Measurements from ENCODE around the gene AHCY. TPM values are rescaled to one million over a fixed set of nuclear protein-coding genes. Genes with fewer than 3 reads are reported as not detected.
"Not testable (repeated sequence)": the region's sequence is repeated elsewhere in the genome, so short reads cannot be mapped to it uniquely, and the experiment has no call there.

AHCY gene
- total and polyA plus RNA-seq, 8 donors, result 41.2 to 122 (median 62.7) TPM

DNA sequence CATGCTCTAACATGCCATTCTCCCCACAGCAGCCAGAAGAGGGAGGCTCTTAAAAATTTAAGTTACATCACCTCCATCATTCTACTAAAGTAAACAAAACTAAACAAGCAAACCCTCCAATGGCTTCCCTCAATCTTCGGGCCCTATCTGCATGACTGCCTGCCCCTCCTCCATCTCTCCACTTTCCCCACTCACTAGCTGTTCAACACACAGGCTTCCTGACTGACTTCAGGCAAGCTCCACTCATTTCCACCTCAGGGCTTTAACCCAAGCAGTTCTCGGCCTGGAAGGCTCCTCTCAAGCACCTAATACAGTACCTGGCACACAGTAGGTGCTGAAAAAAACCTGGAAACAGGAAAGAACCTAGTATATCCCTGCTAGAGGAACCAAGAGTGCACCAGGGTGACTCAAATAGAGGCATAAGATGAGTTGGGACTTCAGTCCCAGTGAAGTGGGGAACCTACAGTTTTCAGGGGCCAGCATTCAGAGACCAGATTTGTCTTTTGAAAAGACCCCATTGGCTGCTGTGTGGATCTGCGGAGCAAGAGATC lies 2.8 kb downstream of the AHCY start:
- Histone ChIP-seq H3K27ac (no peak overlapping the region), H3K4me3 (no peak overlapping the region), H3K36me3 (no peaks in the 10 kb centered on the region), H3K4me1 (peaks cover 0 to 19% (median 10%) of the 10 kb centered on the region in 3 donors), H3K9me3 (no peaks in the 10 kb centered on the region), H3K27me3 (no peaks in the 10 kb centered on the region)
- WGBS, 2 donors, result 66 to 73% methylated on average over 3 of the region's 3 CpGs
- FAIRE-seq (no peak), DNase-seq (no peak), ATAC-seq (no peak)
- no peak for TF ChIP-seq CTCF (IDR thresholded peaks at IDR 0.05)
- intact Hi-C loops (cut with DNase I), result no loop called here

GRCh38 chr20:34299556-34300255 lies 3.4 kb downstream of the AHCY start:
- peaks cover 0 to 19% (median 10%) of the 10 kb centered on the region in 3 donors for H3K4me1 ChIP-seq
- intact Hi-C loops (cut with DNase I), result no loop called here
- DNase-seq, result no peak
- FAIRE-seq, result no peak
- ATAC-seq, result no peak
- WGBS, 2 donors, result 83 to 90% methylated on average over 11 of the region's 11 CpGs
- no peaks in the 10 kb centered on the region for H3K27me3 ChIP-seq
- H3K9me3 ChIP-seq, result no peaks in the 10 kb centered on the region
- no peak for TF ChIP-seq CTCF (IDR thresholded peaks at IDR 0.05)
- H3K36me3 ChIP-seq, result no peaks in the 10 kb centered on the region
- H3K4me3 ChIP-seq, result no peak overlapping the region
- H3K27ac ChIP-seq, result no peak overlapping the region

DNA sequence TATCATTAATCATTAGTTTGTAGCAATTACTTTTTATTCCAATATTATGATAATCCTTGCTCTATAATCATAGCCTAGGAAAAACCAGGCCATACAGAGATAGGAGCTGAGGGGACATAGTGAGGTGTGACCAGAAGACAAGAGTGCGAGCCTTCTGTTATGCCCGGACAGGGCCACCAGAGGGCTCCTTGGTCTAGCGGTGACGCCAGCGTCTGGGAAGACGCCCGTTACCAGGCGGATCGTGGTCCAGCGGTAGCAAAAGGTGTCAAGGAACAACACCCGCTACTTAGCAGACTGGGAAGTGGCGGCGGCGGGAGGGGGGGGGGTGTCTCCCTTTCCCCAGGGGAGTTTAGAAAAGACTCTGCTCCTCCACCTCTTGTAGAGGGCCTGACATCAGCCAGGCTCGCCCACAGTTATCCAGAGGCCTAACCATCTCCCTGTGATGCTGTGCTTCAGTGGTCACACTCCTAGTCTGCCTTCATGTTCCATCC lies 4.8 kb downstream of the AHCY start:
- H3K36me3 ChIP-seq; FAIRE-seq; H3K27me3 ChIP-seq; H3K27ac ChIP-seq; ATAC-seq; H3K9me3 ChIP-seq; intact Hi-C loops (cut with DNase I); DNase-seq; H3K4me3 ChIP-seq: not testable (repeated sequence)
- peaks cover 3 to 24% (median 10%) of the 10 kb centered on the region in 3 donors for H3K4me1 ChIP-seq
- WGBS, 2 donors, result 57% methylated on average over 8 to 10 of the region's 15 CpGs

DNA sequence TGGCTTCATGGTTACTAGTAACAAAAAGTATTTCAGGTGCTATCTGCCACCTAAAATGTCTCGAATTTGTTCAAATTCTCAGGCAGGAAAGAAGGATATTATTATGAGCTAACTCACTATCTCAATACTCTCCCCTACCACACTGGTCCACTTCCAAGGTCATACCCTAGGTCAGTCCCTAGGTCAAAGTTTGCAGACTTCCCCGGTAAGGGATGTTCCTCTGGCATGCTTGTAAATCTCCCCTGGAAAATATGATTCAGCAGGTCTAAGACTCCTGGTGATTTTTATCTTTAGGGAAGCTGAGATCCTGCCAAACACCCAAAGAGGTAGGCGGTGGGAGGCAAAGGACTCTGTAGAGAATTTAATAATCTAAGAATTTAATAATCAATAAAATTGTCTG lies 6.7 kb downstream of the AHCY start:
- 57 to 61% methylated on average over 3 of the region's 3 CpGs for WGBS, 2 donors
- Histone ChIP-seq H3K4me3 (no peak overlapping the region), H3K4me1 (peaks cover 3 to 22% (median 7%) of the 10 kb centered on the region in 3 donors), H3K9me3 (no peaks in the 10 kb centered on the region), H3K27me3 (no peaks in the 10 kb centered on the region), H3K27ac (no peak overlapping the region), H3K36me3 (peaks cover 0 to 5% (median 0%) of the 10 kb centered on the region in 3 donors)
- ATAC-seq (no peak), DNase-seq (no peak), FAIRE-seq (no peak)
- intact Hi-C loops (cut with DNase I), result no loop called here
- no peak for TF ChIP-seq CTCF (IDR thresholded peaks at IDR 0.05)

DNA sequence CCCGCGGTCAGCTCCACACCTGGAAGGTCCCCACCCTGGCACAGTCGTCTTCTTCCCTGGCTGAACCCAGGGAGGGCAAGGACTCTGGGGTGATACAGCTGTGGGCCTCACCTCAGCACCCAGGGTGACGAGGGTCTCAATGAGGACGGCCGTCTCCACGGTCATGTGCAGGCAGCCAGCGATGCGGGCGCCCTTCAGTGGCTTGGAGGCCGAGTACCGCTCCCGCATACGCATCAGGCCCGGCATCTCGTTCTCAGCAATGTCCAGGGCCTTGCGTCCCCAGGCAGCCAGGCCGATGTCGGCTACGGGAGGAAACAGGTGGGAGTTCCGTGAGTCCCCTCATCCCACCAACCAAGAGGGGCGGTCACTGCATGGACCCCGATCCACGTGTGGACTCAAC lies 7.9 kb downstream of the AHCY start:
- no peaks in the 10 kb centered on the region for H3K27me3 ChIP-seq
- 96% methylated on average over 24 of the region's 24 CpGs for WGBS, 2 donors
- FAIRE-seq (no peak), DNase-seq (no peak), ATAC-seq (no peak)
- H3K4me1 ChIP-seq, result peaks cover 0 to 11% (median 7%) of the 10 kb centered on the region in 3 donors
- no peak overlapping the region for H3K4me3 ChIP-seq
- no peaks in the 10 kb centered on the region for H3K9me3 ChIP-seq
- H3K36me3 ChIP-seq, result peaks cover 0 to 14% (median 4%) of the 10 kb centered on the region in 3 donors
- intact Hi-C loops (cut with DNase I), result no loop called here
- TF ChIP-seq CTCF (IDR thresholded peaks at IDR 0.05), result no peak
- H3K27ac ChIP-seq, result no peak overlapping the region
